Measurements from ENCODE around the gene LYPD6.

- no peak for TF ChIP-seq EZH2 (IDR thresholded peaks at IDR 0.05; ENCODE audit: insufficient read depth, poor library complexity, severe bottlenecking)
- TF ChIP-seq EZH2phosphoT487 (IDR thresholded peaks at IDR 0.05; ENCODE audit: insufficient read depth, low read depth), result no peak
Measured at GRCh38 chr2:149346272-149346671, 15.9 kb downstream of the LYPD6 start.

Data from GM23248 (cell line).